C4-2B (cell line): ENCODE results near the gene NCOA3.

Experiments
- CTCF ChIP-seq: fragments of 450-650 bp; conservative IDR thresholded peaks from 2 replicates; pipeline ENCODE4 v1.5.1; 2017; ENCODE audit warnings: mild to moderate bottlenecking
- ZFX ChIP-seq: fragments of 450-650 bp; IDR thresholded peaks from 2 replicates; pipeline ENCODE4 v1.6.1; 2017

GRCh38 chr20:47674686-47675085 is 173.0 kb downstream of the NCOA3 start:
- TF ChIP-seq CTCF (no peak), ZFX (no peak)
